ENCODE data around the gene KNDC1.

Gene KNDC1

DNA sequence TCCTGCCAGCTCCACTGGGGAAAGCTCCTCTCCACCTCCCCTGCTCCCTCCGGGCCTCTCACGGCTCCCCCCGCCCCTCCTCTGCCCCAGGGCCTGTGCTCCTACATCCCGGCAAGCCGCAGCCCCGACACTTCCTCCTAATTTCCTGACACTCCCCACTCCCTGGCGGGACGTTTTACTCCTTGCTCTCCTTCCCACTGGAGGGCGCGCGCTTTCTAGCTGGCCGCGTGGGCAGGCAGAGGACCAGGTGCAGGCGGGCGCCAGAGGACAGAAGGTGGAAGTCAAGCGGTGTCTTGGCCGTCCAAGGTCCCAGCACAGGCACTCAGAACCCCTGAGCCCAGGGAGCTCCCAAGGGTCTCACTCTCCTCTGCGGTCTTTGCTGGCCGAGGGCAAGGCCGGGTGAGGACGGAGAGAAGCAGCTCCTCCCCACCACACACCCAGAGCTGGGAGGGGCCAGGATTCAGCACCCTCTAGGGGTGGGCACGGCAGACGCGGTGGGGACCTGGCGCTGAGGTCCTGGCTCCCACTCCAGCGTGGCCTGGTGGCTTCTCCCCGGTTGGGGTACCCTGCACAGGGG lies 97.6 kb downstream of the KNDC1 start:
- CTCF ChIA-PET, result interaction anchor here (0.6 to 1.5 kb wide), 3 partner anchors 18 to 571 kb away, joined by 3 to 6 read pairs (median 3); no protein-coding TSS in a partner anchor

DNA sequence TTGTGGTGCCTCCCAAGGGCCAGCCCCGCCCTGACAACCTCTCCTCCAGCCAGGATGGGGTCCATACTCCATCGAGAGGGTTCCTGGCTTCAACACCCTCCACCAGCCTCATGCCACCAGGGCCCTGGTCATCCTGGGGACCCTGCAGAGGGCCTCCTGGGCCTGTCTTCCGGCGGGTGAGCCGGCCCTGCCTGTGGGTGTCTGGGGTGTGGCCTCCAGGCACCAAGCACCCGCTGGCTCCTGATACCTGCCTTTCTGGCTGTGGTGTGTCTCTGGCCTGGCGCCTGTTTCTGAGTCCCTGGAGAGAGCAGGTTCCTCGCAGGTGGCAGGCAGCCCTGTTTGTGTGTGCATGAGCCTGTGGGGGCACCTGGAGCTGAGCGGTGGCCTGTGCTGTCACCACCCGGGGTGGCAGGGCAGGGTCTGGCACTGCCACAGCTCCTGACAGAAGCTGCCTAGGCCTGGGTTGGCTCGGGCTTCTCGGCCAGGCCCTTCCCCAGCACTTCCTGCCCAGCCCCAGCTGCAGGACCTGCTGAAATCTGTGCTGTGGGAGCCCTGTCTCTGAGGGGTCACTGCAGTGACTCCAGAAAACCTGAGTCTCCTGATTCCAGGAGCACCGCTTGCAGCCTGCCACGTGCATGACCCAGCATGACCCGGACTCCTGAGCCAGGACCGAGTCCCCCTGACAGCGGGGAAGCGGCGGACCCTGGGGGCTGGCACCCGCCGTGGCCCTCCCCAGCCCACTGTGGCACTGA lies 98.2 kb downstream of the KNDC1 start:
- peak overlapping the region; percentile 93 for H3K27ac ChIP-seq
- TF ChIP-seq, protein P1, sequence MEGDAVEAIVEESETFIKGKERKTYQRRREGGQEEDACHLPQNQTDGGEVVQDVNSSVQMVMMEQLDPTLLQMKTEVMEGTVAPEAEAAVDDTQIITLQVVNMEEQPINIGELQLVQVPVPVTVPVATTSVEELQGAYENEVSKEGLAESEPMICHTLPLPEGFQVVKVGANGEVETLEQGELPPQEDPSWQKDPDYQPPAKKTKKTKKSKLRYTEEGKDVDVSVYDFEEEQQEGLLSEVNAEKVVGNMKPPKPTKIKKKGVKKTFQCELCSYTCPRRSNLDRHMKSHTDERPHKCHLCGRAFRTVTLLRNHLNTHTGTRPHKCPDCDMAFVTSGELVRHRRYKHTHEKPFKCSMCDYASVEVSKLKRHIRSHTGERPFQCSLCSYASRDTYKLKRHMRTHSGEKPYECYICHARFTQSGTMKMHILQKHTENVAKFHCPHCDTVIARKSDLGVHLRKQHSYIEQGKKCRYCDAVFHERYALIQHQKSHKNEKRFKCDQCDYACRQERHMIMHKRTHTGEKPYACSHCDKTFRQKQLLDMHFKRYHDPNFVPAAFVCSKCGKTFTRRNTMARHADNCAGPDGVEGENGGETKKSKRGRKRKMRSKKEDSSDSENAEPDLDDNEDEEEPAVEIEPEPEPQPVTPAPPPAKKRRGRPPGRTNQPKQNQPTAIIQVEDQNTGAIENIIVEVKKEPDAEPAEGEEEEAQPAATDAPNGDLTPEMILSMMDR (conservative IDR thresholded peaks at IDR 0.05; ENCODE audit: low read depth), result no peak
- CTCF ChIA-PET, result interaction anchor here (1.4 to 1.5 kb wide), 2 partner anchors 17 to 20 kb away, joined by 5 to 6 read pairs; no protein-coding TSS in a partner anchor
- POLR2A ChIA-PET (ENCODE audit: low non-redundant PET), result interaction anchor here (0.8 to 1.0 kb wide), 2 partner anchors 13 to 21 kb away, joined by 3 read pairs; no protein-coding TSS in a partner anchor
- no peak for DNase-seq (ENCODE audit: low spot score)

More for the DNA sequence above, 97.6 kb downstream of the KNDC1 start:
- peak overlapping the region; percentile 93 for H3K27ac ChIP-seq
- POLR2A ChIA-PET (ENCODE audit: low non-redundant PET), result interaction anchor here (0.8 to 1.0 kb wide), 2 partner anchors 12 to 21 kb away, joined by 3 read pairs; no protein-coding TSS in a partner anchor
- TF ChIP-seq, protein P1 (conservative IDR thresholded peaks at IDR 0.05; ENCODE audit: low read depth), result peak; percentile 62
- DNase-seq (ENCODE audit: low spot score), result no peak

DNA sequence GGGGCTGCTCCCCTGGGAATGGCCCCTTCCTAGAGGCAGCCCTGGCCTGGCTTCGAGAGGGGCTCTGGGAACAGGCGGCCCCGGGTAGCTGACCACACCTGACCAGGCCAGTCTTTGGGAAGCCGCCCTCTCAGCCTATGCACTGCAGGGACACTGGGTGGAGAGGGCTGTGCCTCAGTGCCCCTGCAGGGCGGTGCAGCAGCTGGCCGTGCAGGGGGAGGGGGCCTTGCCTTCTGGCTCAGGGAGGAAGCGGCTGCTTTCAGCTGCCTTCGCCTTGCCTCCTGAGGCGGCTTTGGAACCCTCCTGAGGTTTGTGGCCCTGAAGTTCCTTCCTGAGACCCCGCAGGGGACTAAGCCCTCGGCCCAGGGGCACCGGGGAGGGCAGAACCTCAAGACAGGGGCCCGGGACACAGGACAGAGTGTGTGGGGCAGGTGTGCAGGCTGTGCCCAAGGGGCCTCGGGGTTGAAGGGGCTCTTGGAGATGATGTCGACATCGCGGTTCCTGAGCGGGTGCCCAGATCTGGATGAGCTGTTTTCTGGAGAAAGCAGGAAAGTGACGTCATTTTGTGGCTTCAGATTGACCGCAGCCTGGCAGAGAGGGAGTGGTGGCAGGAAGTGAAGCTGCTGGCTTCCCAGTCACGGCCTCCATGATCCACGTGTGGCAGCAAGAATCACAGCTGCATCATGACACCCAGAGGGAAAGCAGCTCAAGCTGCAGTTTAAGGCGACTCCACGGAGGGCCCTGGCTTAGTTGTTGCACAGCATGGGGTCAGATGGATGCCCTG lies 99.0 kb downstream of the KNDC1 start:
- ChIA-PET CTCF (interaction anchor here (1.4 to 1.5 kb wide), 2 partner anchors 16 to 20 kb away, joined by 5 to 6 read pairs; no protein-coding TSS in a partner anchor), POLR2A (ENCODE audit: low non-redundant PET) (interaction anchor here (1.0 kb wide), 2 partner anchors 14 to 34 kb away, joined by 3 to 5 read pairs; no protein-coding TSS in a partner anchor)
- DNase-seq (ENCODE audit: low spot score), result peak; percentile 95
- TF ChIP-seq, protein P1 (conservative IDR thresholded peaks at IDR 0.05; ENCODE audit: low read depth), result no peak
- peak overlapping the region; percentile 93 for H3K27ac ChIP-seq

DNA sequence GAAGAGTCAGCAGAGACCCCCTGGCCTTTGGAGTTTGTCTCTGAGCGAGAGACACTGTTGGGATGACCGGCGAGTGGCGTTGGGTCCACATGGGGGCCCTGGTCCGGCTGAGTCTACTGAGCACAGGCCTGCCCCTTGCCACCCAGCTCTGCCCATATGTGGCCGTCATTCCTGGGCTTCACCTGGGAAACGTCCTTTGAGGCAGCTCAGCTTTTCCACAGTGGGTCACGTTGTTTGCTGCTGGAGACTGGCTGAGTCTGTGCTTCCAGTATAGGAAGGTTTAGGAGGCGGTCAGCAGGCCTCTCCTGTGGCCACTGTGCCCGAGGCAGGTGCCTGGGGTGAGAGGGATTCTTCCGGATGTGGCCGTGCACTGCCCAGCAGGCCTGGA lies 99.6 kb downstream of the KNDC1 start:
- DNase-seq (ENCODE audit: low spot score), result no peak
- ChIA-PET POLR2A (ENCODE audit: low non-redundant PET) (interaction anchor here (1.0 kb wide), 1 partner anchor 34 kb away, joined by 5 read pairs; no protein-coding TSS in a partner anchor), CTCF (no interaction called here)
- TF ChIP-seq, protein P1 (conservative IDR thresholded peaks at IDR 0.05; ENCODE audit: low read depth), result no peak
- H3K27ac ChIP-seq, result peak overlapping the region; percentile 93

DNA sequence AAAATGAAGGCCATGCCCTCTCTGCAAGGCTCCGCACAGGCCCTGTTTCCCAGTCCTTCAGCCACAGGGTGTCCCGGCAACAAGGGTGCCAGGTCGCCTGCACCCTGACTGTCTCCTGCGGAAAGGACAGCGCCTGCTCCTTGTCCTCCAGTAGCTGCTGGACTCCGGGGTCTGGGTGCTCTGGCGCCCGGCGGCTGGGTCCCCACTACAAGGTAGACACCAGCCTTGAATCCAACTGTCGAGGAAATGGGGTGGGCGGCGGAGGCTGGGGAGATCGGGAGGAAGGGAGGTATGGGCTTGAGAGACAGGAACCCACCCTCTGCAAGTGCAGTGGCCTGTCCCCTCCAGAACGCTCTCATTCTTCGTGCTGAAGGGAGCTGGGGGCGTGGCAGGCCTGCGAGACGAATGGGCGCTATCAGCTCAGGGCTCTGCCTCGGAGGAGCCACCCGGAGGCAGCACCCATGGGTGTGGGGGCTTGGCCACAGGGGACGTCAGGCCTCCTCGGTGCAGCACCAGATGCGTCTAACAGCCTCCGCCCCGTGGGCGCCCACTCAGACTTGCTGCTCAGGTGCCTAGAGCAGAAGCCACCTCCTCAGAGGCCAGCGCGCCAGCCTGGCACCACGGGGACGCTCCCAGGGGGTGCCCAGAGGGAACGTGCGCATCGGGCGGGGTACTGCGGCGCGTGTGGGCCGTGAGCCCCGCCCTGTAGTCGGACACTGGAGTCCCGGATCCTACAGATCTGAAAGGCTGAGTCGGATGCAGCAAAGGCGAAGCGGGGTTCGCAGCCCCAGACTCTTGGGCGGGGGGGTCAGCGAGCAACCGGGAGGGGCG lies 101.1 kb downstream of the KNDC1 start:
- ChIA-PET CTCF (interaction anchor here (0.5 kb wide), 1 partner anchor 117 kb away, joined by 3 read pairs; no protein-coding TSS in a partner anchor), POLR2A (ENCODE audit: low non-redundant PET) (interaction anchor here (1.0 to 1.6 kb wide), 2 partner anchors 14 to 17 kb away, joined by 5 read pairs; no protein-coding TSS in a partner anchor)
- peak overlapping the region; percentile 89 for H3K27ac ChIP-seq

More for the DNA sequence above, 101.1 kb downstream of the KNDC1 start:
- DNase-seq (ENCODE audit: low spot score), result peak; percentile 63
- TF ChIP-seq, protein P1 (conservative IDR thresholded peaks at IDR 0.05; ENCODE audit: low read depth), result no peak
